HCT116 (cell line): Measurements from ENCODE around the gene PLD2.
"Not testable (repeated sequence)": the region's sequence is repeated elsewhere in the genome, so short reads cannot be mapped to it uniquely, and the experiment has no call there.

Experiments
- ELF1 ChIP-seq: IDR thresholded peaks from 2 replicates; pipeline ENCODE4 v1.6.1; 2012; ENCODE audit warnings: low read depth, borderline replicate concordance
- EZH2 ChIP-seq: fragments of 200-600 bp; sonication (generic); IDR thresholded peaks from 2 replicates; pipeline ENCODE4 v1.6.1; 2017; ENCODE audit warnings: antibody characterized with exemption, mixed run types
- EZH2phosphoT487 ChIP-seq: fragments of 200-600 bp; IDR thresholded peaks from 2 replicates; pipeline ENCODE4 v1.6.1; 2018; ENCODE audit warnings: antibody characterized with exemption, borderline replicate concordance
- FOSL1 ChIP-seq: IDR thresholded peaks from 2 replicates; pipeline ENCODE4 v1.6.1; 2012; ENCODE audit warnings: low read depth
- POLR2A ChIP-seq: IDR thresholded peaks from 2 replicates; pipeline ENCODE4 v1.7.0; 2011; ENCODE audit warnings: borderline replicate concordance; ENCODE audit not compliant: insufficient read depth, insufficient read length; ENCODE audit errors: extremely low read depth
- POLR2AphosphoS5 ChIP-seq: IDR thresholded peaks from 2 replicates; pipeline ENCODE4 v1.6.1; 2011; ENCODE audit warnings: mild to moderate bottlenecking, low read depth, low read length, moderate library complexity
- RAD21 ChIP-seq: IDR thresholded peaks from 2 replicates; pipeline ENCODE4 v1.6.1; 2012; ENCODE audit warnings: low read depth, mild to moderate bottlenecking
- SIN3A ChIP-seq: IDR thresholded peaks from 2 replicates; pipeline ENCODE4 v1.6.1; 2012; ENCODE audit warnings: low read depth
- TCF7L2 ChIP-seq: IDR thresholded peaks from 2 replicates; pipeline ENCODE4 v1.7.0; 2011; ENCODE audit warnings: borderline replicate concordance, inconsistent platforms; ENCODE audit not compliant: insufficient read depth, insufficient read length; ENCODE audit errors: extremely low read depth
- ZFX ChIP-seq: fragments of 450-650 bp; IDR thresholded peaks from 2 replicates; pipeline ENCODE4 v1.6.1; 2017
- TF ChIP-seq, protein P1 (sequence below), 3 experiments: fragments of 200-600 bp in 1 of 3; sonication (generic) in 1 of 3; IDR thresholded peaks in 2 of 3; conservative IDR thresholded peaks in 1 of 3; 2 replicates each; pipeline ENCODE4 v1.5.1; 2012 to 2017; ENCODE audit warnings: low read depth in 2 of 3, low read length in 2 of 3, antibody characterized with exemption in 1 of 3, borderline replicate concordance in 1 of 3, control low read depth in 1 of 3, mild to moderate bottlenecking in 1 of 3, mixed read lengths in 1 of 3, mixed run types in 1 of 3, moderate library complexity in 1 of 3; ENCODE audit not compliant: insufficient read depth in 1 of 3
- TF ChIP-seq, protein P2 (sequence below): IDR thresholded peaks from 2 replicates; pipeline ENCODE4 v1.6.1; 2012; ENCODE audit warnings: low read depth
- TF ChIP-seq, protein P3 (sequence below): IDR thresholded peaks from 2 replicates; pipeline ENCODE4 v1.6.1; 2012
- TF ChIP-seq, protein P4 (sequence below): IDR thresholded peaks from 2 replicates; pipeline ENCODE4 v1.6.1; 2011; ENCODE audit warnings: mild to moderate bottlenecking, low read length, moderate library complexity; ENCODE audit not compliant: insufficient replicate concordance; ENCODE audit errors: extremely low read depth

DNA sequence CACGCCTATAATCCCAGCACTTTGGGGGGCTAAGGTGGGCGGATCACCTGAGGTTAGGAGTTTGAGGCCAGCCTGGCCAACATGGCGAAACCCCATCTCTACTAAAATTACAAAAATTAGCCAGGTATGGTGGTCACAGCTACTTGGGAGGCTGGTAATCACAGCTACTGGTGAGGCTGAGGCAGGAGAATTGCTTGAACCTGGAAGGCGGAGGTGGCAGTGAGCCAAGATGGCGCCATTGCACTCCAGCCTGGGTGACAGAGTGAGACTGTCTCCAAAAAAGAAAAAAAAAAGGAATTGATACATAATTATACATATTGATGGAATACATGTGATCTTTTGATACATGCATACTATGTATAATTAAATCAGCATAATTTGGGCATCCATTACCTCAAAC, 60.6 kb downstream of the PLD2 start:
- TF ChIP-seq, protein P1, sequence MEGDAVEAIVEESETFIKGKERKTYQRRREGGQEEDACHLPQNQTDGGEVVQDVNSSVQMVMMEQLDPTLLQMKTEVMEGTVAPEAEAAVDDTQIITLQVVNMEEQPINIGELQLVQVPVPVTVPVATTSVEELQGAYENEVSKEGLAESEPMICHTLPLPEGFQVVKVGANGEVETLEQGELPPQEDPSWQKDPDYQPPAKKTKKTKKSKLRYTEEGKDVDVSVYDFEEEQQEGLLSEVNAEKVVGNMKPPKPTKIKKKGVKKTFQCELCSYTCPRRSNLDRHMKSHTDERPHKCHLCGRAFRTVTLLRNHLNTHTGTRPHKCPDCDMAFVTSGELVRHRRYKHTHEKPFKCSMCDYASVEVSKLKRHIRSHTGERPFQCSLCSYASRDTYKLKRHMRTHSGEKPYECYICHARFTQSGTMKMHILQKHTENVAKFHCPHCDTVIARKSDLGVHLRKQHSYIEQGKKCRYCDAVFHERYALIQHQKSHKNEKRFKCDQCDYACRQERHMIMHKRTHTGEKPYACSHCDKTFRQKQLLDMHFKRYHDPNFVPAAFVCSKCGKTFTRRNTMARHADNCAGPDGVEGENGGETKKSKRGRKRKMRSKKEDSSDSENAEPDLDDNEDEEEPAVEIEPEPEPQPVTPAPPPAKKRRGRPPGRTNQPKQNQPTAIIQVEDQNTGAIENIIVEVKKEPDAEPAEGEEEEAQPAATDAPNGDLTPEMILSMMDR (IDR thresholded peaks at IDR 0.05 in 2 of 3, conservative IDR thresholded peaks at IDR 0.05 in 1 of 3; ENCODE audit: borderline replicate concordance in 1 of 3, insufficient read depth in 1 of 3, low read depth in 2 of 3, low read length in 2 of 3), result not testable (repeated sequence)
- TF ChIP-seq SIN3A, TCF7L2, EZH2phosphoT487, ELF1, EZH2, FOSL1, POLR2AphosphoS5, ZFX, POLR2A, RAD21: not testable (repeated sequence)
- TF ChIP-seq, protein P2, sequence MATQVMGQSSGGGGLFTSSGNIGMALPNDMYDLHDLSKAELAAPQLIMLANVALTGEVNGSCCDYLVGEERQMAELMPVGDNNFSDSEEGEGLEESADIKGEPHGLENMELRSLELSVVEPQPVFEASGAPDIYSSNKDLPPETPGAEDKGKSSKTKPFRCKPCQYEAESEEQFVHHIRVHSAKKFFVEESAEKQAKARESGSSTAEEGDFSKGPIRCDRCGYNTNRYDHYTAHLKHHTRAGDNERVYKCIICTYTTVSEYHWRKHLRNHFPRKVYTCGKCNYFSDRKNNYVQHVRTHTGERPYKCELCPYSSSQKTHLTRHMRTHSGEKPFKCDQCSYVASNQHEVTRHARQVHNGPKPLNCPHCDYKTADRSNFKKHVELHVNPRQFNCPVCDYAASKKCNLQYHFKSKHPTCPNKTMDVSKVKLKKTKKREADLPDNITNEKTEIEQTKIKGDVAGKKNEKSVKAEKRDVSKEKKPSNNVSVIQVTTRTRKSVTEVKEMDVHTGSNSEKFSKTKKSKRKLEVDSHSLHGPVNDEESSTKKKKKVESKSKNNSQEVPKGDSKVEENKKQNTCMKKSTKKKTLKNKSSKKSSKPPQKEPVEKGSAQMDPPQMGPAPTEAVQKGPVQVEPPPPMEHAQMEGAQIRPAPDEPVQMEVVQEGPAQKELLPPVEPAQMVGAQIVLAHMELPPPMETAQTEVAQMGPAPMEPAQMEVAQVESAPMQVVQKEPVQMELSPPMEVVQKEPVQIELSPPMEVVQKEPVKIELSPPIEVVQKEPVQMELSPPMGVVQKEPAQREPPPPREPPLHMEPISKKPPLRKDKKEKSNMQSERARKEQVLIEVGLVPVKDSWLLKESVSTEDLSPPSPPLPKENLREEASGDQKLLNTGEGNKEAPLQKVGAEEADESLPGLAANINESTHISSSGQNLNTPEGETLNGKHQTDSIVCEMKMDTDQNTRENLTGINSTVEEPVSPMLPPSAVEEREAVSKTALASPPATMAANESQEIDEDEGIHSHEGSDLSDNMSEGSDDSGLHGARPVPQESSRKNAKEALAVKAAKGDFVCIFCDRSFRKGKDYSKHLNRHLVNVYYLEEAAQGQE, result not testable (repeated sequence)
- TF ChIP-seq, protein P3, sequence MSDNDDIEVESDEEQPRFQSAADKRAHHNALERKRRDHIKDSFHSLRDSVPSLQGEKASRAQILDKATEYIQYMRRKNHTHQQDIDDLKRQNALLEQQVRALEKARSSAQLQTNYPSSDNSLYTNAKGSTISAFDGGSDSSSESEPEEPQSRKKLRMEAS, result not testable (repeated sequence)
- TF ChIP-seq, protein P4, sequence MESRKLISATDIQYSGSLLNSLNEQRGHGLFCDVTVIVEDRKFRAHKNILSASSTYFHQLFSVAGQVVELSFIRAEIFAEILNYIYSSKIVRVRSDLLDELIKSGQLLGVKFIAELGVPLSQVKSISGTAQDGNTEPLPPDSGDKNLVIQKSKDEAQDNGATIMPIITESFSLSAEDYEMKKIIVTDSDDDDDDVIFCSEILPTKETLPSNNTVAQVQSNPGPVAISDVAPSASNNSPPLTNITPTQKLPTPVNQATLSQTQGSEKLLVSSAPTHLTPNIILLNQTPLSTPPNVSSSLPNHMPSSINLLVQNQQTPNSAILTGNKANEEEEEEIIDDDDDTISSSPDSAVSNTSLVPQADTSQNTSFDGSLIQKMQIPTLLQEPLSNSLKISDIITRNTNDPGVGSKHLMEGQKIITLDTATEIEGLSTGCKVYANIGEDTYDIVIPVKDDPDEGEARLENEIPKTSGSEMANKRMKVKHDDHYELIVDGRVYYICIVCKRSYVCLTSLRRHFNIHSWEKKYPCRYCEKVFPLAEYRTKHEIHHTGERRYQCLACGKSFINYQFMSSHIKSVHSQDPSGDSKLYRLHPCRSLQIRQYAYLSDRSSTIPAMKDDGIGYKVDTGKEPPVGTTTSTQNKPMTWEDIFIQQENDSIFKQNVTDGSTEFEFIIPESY, result not testable (repeated sequence)
